Stimulated activated naive CD8-positive, alpha-beta T cell treated with anti-CD3 and anti-CD28 coated beads, Interleukin-15, Interleukin-2, amounts not matched to agents 100 U/mL and 50 U/mL, for 24 hours (primary cell): ENCODE data around the gene HTR3B.
"Not testable (repeated sequence)": the region's sequence is repeated elsewhere in the genome, so short reads cannot be mapped to it uniquely, and the experiment has no call there.

ENCODE experiments used
- ATAC-seq: fragments of 150-1000 bp; cut with Tn5 transposase; one replicate; pipeline ENCODE4 v1.10.0; 2021
- DNase-seq: peaks from one replicate; pipeline ENCODE4 v3.0.0; 2021

The HTR3B gene, protein sequence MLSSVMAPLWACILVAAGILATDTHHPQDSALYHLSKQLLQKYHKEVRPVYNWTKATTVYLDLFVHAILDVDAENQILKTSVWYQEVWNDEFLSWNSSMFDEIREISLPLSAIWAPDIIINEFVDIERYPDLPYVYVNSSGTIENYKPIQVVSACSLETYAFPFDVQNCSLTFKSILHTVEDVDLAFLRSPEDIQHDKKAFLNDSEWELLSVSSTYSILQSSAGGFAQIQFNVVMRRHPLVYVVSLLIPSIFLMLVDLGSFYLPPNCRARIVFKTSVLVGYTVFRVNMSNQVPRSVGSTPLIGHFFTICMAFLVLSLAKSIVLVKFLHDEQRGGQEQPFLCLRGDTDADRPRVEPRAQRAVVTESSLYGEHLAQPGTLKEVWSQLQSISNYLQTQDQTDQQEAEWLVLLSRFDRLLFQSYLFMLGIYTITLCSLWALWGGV

DNA sequence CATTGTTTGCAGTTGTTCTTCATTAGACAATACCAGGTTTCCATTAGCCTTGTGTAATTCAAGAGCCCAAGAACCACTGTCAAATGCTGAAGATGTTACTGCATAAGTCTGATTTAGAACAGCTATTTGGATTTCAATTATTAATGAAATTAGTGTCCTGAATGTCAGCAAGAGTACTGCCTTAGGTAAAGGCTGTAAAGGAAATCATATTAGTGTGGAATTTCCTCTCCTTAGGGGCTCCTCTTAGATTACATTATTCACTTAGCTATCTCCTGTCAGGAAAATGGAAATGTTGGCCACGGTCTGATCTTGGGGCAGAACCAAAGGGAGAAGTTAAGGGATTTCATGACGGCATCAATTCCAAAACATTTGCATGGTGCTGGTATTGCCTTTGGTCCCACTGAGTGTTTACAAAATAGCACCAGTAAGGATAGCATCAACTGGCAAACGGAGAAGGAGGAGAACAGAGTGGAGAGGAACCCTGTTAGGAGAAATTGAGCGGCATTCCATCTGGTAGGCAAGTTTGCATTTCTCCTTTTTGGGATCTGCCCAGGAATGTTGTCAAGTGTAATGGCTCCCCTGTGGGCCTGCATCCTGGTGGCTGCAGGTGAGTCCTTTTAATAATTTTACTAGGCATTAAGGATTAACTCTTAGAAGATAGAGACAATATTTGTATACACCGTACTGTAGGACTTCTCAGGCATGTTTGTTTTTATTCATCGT, at the start of gene HTR3B:
Gene HTR3B, plus strand, starts transcription at position 418 of the 723 bp plus-strand sequence. Its CDS starts 138 bp downstream, at position 556.
- DNase-seq (no peak), ATAC-seq (no peak)

DNA sequence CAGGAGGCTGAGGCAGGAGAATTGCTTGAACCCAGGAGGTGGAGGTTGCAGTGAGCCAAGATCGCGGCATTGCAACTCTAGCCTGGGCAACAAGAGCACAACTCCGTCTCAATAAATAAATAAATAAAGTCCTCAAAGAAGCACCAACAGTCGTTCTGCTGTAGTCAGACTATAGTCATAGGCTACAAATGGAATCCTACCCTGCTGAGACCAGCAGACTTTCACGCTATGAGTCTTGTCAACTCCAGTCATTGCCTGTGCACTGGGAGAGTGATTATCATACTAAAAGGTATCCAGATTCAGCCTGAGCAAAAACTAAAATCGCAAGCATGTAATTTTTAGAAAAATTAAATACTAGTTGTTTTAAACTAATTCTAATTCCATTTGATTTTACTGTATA, 48.8 kb upstream of the HTR3B start:
- ATAC-seq (no peak), DNase-seq (no peak)

DNA sequence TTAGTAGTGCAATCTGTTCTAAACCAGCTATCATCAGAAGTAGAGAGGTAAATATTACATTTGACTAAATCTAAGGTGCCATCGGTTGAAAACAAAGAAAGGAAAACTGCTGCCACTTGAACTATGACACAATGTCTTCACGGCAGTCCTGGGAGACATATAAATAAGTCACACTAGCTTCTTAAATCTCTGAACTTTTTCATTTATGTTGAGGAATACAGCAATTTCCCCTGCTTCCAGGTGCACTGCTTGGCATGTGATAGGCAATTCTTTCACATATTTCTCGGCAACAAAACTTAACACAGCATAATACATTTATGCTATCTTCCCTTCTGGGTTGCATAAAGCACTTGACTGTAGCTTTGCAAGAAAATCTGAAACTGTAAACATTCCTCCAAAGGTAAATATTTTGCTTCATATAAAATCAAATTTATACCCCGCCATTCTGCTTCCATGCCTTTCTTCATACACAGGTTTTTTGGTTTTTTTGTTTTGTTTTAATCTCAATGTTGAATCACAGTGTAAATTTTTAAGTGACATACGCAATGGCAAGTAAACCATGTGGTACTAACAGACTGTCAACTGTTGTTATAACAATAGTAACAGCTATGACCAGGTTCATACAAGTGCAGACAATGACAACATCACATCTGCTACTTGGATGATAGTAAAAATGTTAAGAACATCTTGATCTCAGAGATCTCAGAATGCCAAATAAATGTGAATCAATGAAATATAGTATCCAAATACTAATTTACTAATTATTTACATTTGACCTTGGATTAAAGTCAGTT, 47.4 kb upstream of the HTR3B start:
- ATAC-seq (no peak), DNase-seq (no peak)

DNA sequence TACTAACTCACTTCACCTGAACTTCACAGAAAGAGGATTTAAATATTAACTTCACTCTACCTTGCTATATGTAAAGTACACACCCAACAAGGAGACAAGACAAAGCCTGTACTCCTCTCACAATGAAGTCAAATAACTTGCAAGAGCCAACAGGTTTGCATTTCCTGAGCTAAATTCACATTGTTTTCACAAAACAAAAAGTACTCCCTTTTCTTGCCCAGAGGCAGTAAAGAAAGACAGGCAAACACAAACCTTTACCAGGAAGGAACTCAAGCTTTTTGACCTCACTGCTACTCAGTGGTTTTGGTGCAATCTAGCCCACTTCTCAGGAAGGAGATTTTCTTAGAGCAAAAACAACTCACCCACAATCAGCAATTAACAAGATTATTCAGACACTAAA, 44.9 kb upstream of the HTR3B start:
- ATAC-seq: no peak
- DNase-seq: no peak

DNA sequence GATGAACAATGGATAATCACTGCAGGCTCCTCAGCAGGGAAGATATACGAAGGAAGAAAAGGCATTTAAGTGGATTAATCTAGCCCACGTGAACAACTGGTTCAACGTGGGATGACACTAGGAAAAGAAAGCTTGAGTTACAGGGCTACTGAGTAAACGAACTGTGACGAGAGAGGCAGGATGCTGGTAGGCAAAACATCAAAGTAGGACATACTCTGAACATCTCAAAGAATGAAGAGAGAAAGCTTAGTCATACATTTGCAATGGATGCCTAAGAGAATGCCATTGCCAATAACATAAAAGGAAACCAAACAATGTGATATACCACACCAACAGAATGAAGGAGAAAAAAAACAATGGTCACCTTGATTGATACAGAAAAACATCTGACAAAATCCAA, 42.2 kb upstream of the HTR3B start:
- peak; percentile 36 for ATAC-seq
- no peak for DNase-seq

DNA sequence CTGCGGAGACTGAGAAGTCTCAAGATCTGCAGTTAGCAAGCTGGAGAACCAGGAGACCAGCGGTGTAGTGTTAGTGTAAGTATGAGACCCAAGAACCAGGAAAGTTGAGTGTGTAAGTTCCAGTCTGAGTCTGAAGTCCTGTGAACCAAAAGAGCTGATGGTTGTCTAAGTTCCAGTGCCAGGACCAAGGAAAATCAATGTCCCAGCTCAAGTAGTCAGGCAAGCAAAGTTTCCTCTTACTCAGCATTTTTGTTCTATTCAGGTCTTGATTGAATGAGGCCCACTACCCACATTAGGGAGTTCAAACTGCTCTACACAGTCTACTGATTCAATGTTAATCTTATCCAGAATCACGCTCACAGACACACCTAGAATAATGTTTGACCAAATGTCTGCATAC, 40.2 kb upstream of the HTR3B start:
- DNase-seq: no peak
- no peak for ATAC-seq

DNA sequence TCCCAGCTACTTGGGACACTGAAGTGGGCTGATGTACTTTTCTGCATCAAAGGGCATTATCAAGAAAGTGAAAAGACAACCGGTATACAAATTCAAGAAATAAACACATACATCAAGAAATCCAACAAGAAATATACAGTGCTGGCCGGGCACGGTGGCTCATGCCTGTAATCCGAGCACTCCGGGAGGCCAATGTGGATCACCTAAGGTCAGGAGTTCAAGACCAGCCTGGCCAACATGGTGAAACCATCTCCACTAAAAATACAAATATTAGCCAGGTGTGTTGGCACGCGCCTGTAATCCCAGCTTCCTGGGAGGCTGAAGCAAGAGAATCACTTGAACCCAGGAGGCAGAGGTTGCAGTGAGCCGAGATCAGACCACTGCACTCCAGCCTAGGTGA, 38.7 kb upstream of the HTR3B start:
- ATAC-seq: no peak

DNA sequence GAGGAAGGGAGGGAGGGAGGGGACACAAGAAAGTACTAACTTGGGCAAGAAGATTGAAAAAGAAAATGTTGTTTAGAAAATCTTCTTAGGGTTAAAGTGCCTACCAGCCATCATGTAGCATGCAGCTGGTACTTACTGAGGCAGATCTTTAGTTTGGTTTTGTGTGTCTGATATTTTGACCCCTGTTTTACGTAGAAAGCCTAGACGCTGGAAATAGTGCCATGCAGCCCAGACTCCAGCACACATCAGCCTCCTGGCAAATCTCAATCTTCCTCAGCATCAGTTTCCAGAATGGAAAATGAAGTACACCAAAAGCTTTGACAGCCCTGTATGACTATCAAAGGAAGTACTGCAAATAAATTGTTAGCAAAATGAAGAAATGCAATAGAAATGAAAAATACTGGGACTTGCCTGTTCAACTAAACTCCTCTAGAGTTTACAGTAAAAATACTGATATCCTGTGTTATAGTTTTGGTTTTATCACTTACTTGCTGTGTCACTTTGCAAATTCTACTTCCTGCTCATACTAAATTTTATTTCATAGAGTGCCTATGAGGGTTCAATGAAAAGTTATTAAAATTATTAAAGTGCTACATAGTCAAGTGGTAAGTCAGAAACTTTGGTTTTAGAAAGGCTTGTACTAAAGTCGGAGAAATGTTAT, 36.6 kb upstream of the HTR3B start:
- no peak for DNase-seq
- ATAC-seq: no peak

More for the DNA sequence above, 38.7 kb upstream of the HTR3B start:
- DNase-seq: no peak

DNA sequence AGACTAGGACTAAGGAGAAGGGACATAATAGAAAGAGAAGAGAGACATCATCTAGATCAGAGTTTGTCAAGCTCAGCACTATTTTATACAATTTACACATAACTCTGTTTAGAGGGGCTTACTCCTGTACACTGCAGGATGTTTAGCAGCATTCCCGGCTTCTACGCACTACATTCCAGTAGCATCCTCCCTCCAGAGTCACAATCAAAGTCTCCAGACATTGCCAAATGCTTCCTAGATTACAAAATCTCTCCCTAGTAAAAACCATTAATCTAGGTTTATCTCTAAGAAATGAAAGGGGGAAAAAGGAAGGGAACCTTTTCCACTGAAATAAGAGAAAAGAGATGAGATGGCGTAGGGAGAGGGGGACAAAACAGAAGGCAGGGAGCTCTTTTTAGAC, 33.3 kb upstream of the HTR3B start:
- ATAC-seq (no peak), DNase-seq (no peak)

DNA sequence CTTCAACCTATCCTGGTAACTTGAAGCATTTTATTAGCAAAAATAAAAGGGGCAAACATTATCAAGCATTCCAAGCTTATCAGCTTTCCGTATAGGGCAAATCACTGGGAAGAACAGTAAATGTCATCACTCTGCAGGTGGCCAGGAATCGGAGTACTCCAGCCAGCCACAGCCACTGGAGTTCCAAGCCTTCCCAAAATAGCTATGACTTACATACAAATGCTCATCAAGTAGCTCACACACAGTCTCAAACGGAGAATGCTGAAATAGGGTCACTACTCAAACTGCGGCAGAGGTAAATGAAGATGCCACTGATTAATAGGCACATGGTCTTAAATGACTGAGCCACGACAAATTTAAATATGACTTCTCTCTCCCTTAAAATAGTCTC, 31.4 kb upstream of the HTR3B start:
- DNase-seq (no peak), ATAC-seq (no peak)

DNA sequence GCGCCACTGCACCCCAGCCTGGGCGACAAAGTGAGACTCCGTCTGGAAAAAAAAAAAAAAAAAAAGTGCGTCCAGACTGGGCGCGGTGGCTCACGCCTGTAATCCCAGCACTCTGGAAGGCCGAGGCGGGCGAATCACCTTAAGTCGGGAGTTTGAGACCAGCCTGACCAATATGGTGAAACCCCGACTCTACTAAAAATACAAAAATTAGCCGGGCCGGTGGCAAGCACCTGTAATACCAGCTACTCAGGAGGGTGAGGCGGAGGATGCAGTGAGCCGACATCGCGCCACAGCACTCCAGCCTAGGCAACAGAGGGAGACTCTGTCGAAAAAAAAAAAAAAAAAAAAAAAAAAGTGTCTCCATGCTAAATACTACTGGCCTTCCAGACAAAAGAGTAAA, 30.5 kb upstream of the HTR3B start:
- ATAC-seq (no peak), DNase-seq (no peak)

DNA sequence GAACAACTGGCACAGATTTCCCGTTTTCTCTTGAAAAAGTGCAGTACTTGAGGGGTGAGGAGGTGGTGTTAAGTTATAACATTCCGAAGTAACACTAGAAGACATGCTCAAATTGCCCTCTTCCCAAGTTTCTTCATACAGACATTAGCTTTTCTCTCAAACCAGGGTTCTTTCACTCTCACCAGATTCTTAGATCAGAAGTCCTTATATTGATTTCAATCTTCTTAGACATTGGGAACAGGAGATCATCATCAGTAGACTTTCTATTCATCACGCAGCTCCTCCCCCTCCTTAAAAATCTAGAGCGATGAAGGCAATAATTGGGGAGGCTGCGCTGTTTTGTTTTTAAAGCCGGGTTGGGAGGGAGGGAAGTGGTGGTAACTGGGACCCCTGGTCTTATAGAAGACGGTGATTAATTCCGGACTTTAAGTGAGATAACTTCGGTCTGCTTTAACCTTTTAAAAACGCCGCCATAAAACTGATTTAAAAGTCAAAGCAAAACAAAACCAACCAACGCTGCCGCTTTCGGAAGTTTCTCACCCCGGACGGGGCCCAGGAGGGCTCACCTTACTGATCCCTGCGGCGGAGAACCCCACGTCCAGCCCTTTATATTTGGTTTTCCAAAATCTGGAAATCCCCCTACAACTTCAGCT, 29.9 kb upstream of the HTR3B start:
- peak; percentile 55 for ATAC-seq
- DNase-seq: no peak

DNA sequence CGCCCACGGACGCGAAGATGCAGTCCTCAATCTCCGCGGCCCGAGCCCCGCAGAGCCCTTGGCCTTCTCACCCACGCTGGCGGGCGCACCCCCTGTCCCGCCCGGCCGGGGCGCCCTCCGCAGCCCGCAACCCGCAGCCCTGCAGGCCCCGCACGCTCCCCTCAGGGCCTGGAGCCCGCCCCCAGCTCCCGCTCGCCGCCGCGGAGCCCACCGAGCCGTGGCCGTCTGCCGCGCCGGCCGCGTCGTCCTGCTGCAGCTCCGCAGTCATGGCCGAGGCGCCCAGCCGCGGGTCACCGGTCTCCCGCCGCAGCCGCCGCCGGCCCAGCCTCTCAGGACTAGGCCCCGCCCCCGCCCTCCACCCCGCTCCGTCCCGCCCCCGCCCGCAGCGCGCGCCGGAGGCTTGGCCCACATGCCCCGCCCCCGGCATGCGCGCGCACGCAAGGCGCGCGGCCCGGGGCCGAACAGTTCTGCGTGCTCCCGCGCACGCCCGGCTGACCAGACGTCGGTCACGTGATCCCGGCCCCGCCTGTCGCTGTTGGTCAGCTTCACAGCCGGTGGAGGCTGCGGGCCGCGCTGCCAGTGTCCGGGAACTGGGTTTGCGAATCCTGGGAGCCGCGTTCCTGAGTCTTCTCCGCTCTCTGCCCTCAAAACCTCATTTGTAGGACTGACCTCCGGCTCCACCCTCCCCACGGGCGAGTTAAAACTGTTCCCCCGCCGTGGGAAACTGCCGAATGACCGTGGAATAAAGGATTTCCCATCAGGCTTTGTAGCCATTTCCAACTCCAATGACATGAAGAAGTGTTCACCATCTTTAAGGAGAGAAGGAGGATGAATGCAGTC, 29.1 kb upstream of the HTR3B start, which contains the start of gene USP28:
Gene USP28, minus strand, starts transcription at position 339 of the 840 bp plus-strand sequence. Its CDS starts 71 bp downstream, at position 268.
- DNase-seq (peak; percentile 91), ATAC-seq (peak; percentile 85)

DNA sequence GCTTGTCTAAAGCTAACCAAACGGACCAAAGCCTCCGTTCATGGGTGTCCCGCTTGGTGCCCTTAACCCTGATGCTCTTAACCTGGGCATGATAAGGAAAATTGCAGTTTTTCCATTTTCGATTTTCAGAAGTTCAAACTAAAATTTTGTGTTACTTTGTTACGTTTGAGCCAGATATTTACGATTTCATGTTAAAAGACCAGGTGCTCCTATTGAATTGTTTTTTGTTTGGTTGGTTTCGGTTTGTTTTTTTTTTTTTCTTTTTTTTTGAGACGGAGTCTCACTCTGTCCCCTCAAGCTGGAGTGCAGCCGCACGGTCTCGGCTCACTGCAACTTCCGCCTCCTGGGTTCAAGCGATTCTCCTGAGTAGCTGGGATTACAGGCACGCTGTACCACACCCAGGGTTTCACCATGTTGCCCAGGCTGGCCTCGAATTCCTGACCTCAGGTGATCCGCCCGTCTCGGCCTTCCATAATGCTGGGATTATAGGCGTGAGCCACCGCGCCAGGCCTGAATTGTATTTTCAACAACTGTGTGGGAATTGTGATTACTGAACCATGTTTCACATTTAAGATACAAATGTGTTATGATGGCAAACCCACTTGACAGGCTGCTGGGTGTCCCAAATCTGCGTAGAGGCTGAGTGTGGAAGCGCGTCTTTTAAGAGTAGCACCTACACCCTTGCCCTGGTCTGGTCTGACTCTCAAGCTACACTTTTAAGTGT, 28.4 kb upstream of the HTR3B start:
- ATAC-seq: no peak
- no peak for DNase-seq

DNA sequence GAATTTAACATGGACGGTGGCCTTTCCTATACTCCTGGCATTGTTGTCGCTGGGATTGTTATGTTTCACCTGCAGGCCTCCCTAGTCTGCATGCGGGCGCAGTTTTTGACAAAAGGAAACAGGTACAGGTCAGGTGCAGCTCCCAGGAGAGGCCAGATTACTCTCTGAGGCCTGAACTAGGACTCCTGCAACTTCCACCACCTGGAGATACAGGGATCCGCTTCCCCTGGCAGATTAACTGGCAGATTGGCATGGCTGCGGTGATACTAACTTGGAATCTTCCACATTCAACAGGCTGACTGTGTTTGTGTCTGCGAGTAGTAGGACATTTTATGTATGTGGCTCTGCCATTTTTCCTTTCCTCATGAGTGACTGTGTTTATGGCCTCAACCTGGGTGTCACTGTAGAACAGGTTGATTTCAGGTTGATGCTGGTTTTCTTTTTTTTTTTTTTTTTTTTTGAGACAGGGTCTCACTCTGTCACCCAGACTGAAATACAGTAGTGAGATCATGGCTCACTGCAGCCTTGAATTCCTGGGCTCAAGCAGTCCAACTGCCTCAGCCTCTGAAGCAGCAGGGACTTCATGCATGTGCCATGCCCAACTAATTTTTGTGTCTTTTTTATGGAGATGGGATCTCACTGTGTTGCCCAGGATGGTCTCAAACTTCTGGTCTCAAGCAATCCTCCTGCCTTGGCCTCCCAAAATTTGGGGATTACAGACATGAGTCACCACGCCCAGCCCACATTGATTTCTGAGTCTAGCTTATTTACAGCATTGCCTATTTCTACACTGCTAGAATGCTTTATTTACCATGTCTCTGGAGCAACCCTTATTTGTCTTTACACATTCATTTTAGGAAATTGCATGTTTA, 27.6 kb upstream of the HTR3B start:
- ATAC-seq (no peak), DNase-seq (no peak)

DNA sequence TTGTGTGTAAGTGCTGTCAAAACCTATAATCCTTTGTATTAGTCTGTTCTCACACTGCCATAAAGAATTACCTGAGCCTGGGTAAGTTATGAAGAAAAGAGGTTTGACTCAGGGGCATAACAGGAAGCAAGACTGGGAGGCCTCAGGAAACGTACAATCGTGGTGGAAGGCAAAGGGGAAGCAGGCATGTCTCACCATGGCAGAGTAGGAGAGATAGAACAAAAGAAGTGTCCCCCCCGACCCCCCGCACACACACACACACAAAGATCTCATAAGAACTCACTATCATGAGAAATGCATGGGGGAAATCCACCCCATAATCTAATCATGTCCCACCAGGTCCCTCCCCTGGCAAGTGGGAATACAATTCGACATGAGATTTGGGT, 26.9 kb upstream of the HTR3B start:
- ATAC-seq (no peak), DNase-seq (no peak)

DNA sequence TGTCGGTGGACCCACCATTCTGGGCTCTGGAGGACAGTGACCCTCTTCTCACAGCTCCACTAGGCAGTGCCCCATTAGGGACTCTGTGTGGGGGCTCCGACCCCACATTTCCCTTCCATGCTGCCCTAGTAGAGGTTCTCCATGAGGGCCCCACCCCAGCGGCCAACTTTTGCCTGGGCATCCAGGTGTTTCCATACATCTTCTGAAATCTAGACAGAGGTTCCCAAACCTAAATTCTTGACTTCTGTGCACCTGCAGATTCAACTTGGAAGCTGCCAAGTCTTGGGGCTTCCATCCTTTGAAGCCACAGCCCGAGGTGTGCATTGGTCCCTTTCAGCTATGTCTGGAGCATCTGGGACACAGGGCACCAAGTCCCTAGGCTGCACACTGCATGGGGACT, 25.1 kb upstream of the HTR3B start:
- ATAC-seq: not testable (repeated sequence)

DNA sequence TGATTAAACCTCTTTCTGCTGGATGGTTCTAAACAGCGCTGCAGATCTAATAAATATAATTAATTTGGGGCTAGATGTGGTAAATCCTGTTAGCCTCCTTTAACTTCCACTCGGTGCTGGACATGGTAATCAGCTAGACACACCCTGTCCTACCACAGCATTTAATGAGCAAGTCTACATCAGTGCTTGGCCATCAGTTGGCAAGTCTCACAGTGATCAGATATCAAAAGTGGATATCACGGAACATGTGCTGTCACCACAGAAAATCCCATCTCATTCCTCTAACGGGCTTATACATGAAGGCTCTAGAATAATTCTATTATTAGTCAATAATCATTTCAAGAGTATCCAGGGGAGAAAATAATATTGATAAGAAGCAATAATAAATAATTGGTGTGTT, 23.6 kb upstream of the HTR3B start:
- DNase-seq: no peak
- no peak for ATAC-seq

More for the DNA sequence above, 25.1 kb upstream of the HTR3B start:
- DNase-seq: not testable (repeated sequence)

DNA sequence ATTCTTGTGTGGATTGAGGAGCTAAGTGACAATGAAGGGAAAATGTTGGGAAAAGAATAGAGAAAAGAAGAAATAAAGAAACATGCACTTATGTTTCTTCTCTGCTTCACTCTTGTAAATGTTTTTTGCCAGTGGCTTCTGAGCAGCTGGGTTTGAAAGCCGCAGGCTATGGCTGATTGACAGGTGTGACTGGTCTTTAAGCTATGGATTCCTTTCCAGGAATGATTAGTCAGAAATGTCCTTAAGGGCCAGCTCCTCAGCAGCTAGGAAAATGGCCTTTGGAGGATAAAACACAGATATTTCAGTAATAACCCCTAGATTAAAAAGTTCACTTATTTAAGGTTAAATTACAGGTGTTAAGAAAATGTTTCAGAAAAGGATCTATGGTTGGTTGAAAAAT, 22.7 kb upstream of the HTR3B start:
- ATAC-seq: no peak
- DNase-seq: no peak
